Fibroblast of villous mesenchyme (primary cell): ENCODE measurements around the gene TGM5. TPM values are rescaled to one million over a fixed set of nuclear protein-coding genes. Genes with fewer than 3 reads are reported as not detected.

ENCODE experiments used
- DNase-seq: peaks from one replicate; pipeline ENCODE4 v3.0.0-alpha.2; 2010; ENCODE audit warnings: low read depth
- H3K4me3 ChIP-seq: 2 replicates; pipeline ENCODE4 v1.5.1; 2011; ENCODE audit warnings: low read depth, mild to moderate bottlenecking, low read length
- CTCF ChIP-seq: IDR thresholded peaks from 2 replicates; pipeline ENCODE4 v1.5.1; 2012; ENCODE audit warnings: low read depth, mild to moderate bottlenecking, low read length; ENCODE audit not compliant: insufficient read depth
- total RNA-seq: library from RNA; depleted of rRNA; stranded (reverse); fragments of >200 nt; gene quantifications from 2 replicates; pipeline ENCODE4 v1.2.3, GENCODE V29; 2012

TGM5 gene
- total RNA-seq, 1 donor = not detected

- TF ChIP-seq CTCF = no peak
- DNase-seq = no peak
- no peak overlapping the region for H3K4me3 ChIP-seq
These were observed 53.8 kb downstream of the TGM5 start for GRCh38 chr15:43212951-43213350.

- TF ChIP-seq CTCF = no peak
- no peak for DNase-seq
- H3K4me3 ChIP-seq = no peak overlapping the region
These were observed 54.4 kb downstream of the TGM5 start for GRCh38 chr15:43212299-43212698.

- TF ChIP-seq CTCF = no peak
- H3K4me3 ChIP-seq = no peak overlapping the region
- DNase-seq = no peak
These were observed 55.4 kb downstream of the TGM5 start for GRCh38 chr15:43211224-43211735.

DNA sequence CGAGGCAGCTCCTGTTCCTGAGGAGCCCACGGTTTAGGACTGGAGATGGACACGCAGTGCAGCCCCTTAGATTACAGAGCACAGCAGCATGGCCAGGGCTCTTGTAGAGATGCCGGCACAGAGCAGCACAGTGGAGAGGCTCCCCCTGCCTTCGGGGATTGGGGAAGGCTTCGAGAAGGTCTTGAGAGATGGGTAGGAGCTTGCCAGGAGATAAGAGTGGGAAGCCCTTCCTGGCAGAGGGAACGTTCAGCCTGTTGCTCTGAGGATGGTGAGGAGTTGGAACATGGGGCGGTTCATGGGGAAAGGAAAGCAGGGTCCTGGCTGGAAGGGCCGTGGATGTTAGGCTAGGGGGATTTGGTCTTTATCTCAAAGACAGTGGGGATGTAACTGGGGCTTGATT, 55.9 kb downstream of the TGM5 start:
- no peak for DNase-seq
- no peak overlapping the region for H3K4me3 ChIP-seq
- TF ChIP-seq CTCF = no peak

DNA sequence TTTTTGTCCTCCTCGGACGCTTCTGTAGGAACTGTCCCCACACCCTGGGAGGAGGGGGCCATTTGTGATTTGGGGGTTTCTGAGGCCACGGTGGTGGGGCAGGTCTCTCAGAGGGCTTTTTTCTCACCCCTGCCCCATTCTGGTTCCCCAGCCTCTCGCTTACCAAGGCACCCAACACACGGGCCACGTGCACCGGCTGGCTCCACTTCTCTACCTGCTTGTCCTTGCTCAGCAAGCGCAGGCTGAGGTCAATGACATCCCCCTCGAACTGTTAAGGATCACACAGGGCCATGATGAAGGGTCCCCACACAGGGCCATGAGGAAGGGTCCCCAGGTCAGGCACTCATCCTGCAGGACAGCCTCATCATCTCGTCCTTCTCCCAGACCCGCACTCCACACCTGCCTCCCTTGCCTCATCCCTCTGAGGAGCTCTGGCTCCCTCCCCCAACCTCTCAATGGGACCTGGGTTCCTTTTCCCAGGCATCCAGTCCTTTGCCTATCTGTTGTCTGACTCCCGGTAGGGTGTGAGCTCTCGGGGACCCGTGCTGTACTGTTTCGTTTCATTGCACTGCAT, 56.5 kb downstream of the TGM5 start:
- H3K4me3 ChIP-seq = no peak overlapping the region
- TF ChIP-seq CTCF = no peak
- no peak for DNase-seq

DNA sequence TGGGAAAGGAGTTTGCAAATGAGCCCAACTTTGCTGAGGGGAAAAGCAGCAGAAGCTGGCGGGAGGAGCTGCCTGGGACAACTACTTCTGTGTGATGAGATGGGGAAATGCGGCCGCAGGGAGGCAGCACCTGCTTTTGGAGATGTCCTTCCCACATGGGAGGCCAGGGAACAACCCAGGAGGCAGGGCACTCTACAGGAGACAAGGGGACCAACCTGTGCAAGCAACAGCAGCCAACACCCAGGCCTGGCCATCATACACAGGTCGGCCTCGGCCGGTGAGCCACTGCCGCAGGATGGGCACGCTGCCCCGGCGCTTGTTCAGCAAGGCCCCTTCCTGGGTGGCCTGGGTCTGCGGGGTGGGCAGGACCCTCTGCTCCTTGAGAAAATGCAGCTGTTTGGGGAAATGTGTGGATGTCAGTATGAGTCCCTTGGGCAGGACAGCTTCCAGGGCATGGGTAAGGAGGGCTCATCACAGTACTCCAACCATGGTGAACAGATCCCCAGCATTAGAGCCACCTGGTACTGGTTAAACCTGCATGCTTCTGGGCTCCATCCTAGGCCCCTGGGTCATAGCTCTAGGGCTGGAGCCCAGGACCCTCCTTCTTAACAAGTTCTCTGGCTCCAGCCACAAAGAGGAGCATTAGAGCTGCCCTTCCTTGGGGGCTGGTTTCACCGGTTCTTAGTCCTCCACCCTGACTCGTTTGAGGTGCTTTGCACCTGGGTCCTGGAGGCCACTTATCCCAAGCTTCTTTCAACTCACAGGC, 57.5 kb downstream of the TGM5 start:
- peak; percentile 16 for DNase-seq
- no peak for TF ChIP-seq CTCF
- no peak overlapping the region for H3K4me3 ChIP-seq
